ENCODE data around the gene TPM4. TPM values are rescaled to one million over a fixed set of nuclear protein-coding genes. Genes with fewer than 3 reads are reported as not detected.

The TPM4 gene
- total RNA-seq, 1 experiment from 2014 or later = 307 TPM

DNA sequence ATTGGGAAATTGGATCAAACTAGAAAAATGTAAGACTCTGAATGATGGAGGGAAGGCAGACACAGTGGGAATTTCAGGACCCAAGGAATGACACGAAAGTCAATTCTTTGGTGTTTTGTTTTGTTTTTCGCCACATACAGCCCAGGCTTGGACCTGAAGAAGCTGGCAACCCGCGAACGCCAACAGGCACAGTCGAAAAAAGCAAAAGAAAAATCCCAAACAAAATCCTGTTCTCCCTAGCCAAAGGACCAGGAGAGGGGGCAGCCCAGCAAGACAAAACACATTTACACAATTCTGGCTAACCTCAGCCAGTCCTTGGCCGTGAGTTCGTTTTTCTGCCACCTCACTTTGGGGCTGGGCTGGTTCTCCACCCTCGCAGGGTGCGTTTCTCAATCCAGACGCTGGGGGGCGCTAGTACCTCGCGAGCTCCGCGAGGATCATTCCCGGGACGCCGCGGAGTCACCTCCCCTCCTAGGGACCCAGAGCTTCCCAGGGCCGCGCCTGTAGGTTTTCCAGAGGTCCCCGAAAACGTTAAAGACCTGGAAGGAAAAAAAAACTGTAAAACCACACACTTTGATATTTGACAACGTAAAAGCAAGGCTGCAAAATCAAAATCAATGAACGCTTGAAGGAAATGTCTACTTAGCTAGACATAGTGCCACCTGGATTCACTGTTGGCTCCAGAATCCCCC is 34.9 kb upstream of the TPM4 start:
- H3K4me3 ChIP-seq = no peak overlapping the region
- no peak for TF ChIP-seq EZH2 (IDR thresholded peaks at IDR 0.05; ENCODE audit: low read depth)
- TF ChIP-seq, protein P1, sequence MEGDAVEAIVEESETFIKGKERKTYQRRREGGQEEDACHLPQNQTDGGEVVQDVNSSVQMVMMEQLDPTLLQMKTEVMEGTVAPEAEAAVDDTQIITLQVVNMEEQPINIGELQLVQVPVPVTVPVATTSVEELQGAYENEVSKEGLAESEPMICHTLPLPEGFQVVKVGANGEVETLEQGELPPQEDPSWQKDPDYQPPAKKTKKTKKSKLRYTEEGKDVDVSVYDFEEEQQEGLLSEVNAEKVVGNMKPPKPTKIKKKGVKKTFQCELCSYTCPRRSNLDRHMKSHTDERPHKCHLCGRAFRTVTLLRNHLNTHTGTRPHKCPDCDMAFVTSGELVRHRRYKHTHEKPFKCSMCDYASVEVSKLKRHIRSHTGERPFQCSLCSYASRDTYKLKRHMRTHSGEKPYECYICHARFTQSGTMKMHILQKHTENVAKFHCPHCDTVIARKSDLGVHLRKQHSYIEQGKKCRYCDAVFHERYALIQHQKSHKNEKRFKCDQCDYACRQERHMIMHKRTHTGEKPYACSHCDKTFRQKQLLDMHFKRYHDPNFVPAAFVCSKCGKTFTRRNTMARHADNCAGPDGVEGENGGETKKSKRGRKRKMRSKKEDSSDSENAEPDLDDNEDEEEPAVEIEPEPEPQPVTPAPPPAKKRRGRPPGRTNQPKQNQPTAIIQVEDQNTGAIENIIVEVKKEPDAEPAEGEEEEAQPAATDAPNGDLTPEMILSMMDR (conservative IDR thresholded peaks at IDR 0.05) = peak; percentile 100
- peak; percentile 63 to 82 for DNase-seq
- H3K9me2 ChIP-seq (ENCODE audit: insufficient read depth) = no peaks in the 10 kb centered on the region
- BruUV-seq (replicated peaks) = no TSS peak
- peaks cover 4% of the 10 kb centered on the region; the same call in 1 of the 2 replicates for H3K4me1 ChIP-seq (replicated peaks; ENCODE audit: insufficient read depth)
- no peaks in the 10 kb centered on the region for H3K36me3 ChIP-seq (ENCODE audit: low read depth)
- no peak overlapping the region for H3K27ac ChIP-seq
- H4K20me1 ChIP-seq (ENCODE audit: insufficient read depth) = no peaks in the 10 kb centered on the region
- intact Hi-C loops (cut with micrococcal nuclease; ENCODE audit: unreplicated experiment) = loop anchor here (1.0 to 5.0 kb wide), 4 partner anchors 36 to 345 kb away; partner anchors contain the start of genes RAB8A and TPM4
- no peaks in the 10 kb centered on the region for H3K9me3 ChIP-seq (ENCODE audit: insufficient read depth, low read depth)
- ChIA-PET POLR2A (ENCODE audit: unreplicated experiment) (interaction anchor here (0.6 kb wide), 3 partner anchors 22 to 144 kb away, joined by 5 to 28 read pairs (median 14); partner anchors contain the start of gene FAM32A), CTCF (interaction anchor here (0.5 to 1.5 kb wide), 8 partner anchors 16 to 488 kb away, joined by 3 to 10 read pairs (median 4); partner anchors contain the start of gene RAB8A)
- H2AFZ ChIP-seq = peak overlapping the region; percentile 36; the same call in 1 of the 2 replicates
- no peaks in the 10 kb centered on the region for H3F3A ChIP-seq (ENCODE audit: insufficient read depth, low read depth)
- H3K4me2 ChIP-seq = peak overlapping the region; percentile 62
- no peaks in the 10 kb centered on the region for H3K27me3 ChIP-seq (ENCODE audit: insufficient read depth, low read depth)
- H3K79me2 ChIP-seq (ENCODE audit: low read depth) = no peaks in the 10 kb centered on the region

DNA sequence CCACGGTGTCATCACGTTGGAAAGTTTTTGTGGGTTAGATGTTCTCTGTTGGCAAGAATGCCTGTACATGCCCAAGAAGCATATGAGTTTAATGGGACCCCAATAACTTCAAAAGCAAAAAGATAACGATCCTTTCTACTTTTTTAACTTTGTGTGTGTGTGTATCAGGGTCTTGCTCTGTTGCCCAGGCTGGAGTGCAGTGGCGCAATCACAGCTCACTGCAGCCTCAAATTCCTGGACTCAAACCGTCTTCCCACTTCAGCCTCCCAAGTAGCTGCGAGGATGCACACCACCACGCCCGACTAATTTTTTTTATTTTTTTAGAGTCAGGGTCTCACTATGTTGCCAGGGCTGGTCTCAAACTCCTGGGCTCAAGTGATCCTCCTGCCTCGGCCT is 34.3 kb upstream of the TPM4 start:
- TF ChIP-seq, protein P1 (conservative IDR thresholded peaks at IDR 0.05) = no peak
- no peak for TF ChIP-seq EZH2 (IDR thresholded peaks at IDR 0.05; ENCODE audit: low read depth)
- H2AFZ ChIP-seq = peak overlapping the region; percentile 36; the same call in 1 of the 2 replicates

DNA sequence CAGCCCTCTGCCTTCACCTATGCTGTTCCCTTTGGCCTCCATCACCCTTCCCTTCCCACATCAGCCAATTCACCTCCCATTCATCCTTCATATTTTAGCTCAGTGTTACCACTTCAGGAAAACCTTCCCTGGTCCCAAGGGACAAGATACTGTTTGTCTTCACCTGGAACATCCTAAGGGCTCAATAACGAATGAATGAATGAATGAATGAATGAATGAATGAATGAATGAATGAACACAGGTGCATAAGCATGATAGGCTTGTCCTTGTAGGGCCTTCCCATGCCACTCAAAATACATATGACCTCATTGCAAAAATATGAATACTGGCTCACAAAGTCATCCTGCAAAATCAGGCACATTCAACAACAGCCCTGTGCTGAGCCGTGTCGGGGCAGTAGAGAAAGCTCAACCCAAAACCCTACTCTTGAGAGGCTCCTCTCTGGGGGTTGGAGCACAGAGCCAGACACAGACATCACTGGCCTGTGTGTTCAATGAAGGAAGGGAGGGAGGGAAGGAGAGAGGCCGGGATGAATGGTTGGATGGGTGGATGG is 33.7 kb upstream of the TPM4 start:
- no peak overlapping the region for H3K27ac ChIP-seq
- POLR2A ChIA-PET (ENCODE audit: unreplicated experiment) = no interaction called here
- TF ChIP-seq EZH2 (IDR thresholded peaks at IDR 0.05; ENCODE audit: low read depth) = no peak
- TF ChIP-seq, protein P1 (conservative IDR thresholded peaks at IDR 0.05) = no peak
- no peaks in the 10 kb centered on the region for H3K27me3 ChIP-seq (ENCODE audit: insufficient read depth, low read depth)
- intact Hi-C loops (cut with micrococcal nuclease; ENCODE audit: unreplicated experiment) = loop anchor here (5.0 kb wide), 1 partner anchor 35 kb away; the partner anchor contains the start of gene TPM4
- no peaks in the 10 kb centered on the region for H3K36me3 ChIP-seq (ENCODE audit: low read depth)
- BruUV-seq (replicated peaks) = no TSS peak
- H3K9me3 ChIP-seq (ENCODE audit: insufficient read depth, low read depth) = no peaks in the 10 kb centered on the region
- no peaks in the 10 kb centered on the region for H3K9me2 ChIP-seq (ENCODE audit: insufficient read depth)
- no peaks in the 10 kb centered on the region for H3K79me2 ChIP-seq (ENCODE audit: low read depth)
- H2AFZ ChIP-seq = no peak overlapping the region
- H3K4me1 ChIP-seq (replicated peaks; ENCODE audit: insufficient read depth) = peaks cover 4% of the 10 kb centered on the region; the same call in 1 of the 2 replicates
- no peak overlapping the region for H3K4me2 ChIP-seq
- no peaks in the 10 kb centered on the region for H4K20me1 ChIP-seq (ENCODE audit: insufficient read depth)
- CTCF ChIA-PET = interaction anchor here (0.9 to 1.5 kb wide), 2 partner anchors 17 to 233 kb away, joined by 4 read pairs; no protein-coding TSS in a partner anchor
- no peaks in the 10 kb centered on the region; the same call in 1 of the 2 replicates for H3F3A ChIP-seq (ENCODE audit: insufficient read depth, low read depth)
- H3K4me3 ChIP-seq = no peak overlapping the region
- no peak for DNase-seq

More for the DNA sequence above, 34.3 kb upstream of the TPM4 start:
- CTCF ChIA-PET = interaction anchor here (0.5 to 1.5 kb wide), 5 partner anchors 17 to 345 kb away, joined by 3 to 10 read pairs (median 4); partner anchors contain the start of gene RAB8A
- H3K4me3 ChIP-seq = no peak overlapping the region
- no peaks in the 10 kb centered on the region for H3K9me2 ChIP-seq (ENCODE audit: insufficient read depth)
- H3F3A ChIP-seq (ENCODE audit: insufficient read depth, low read depth) = no peaks in the 10 kb centered on the region
- no peaks in the 10 kb centered on the region for H3K27me3 ChIP-seq (ENCODE audit: insufficient read depth, low read depth)
- H4K20me1 ChIP-seq (ENCODE audit: insufficient read depth) = no peaks in the 10 kb centered on the region
- POLR2A ChIA-PET (ENCODE audit: unreplicated experiment) = interaction anchor here (0.6 kb wide), 1 partner anchor 53 kb away, joined by 5 read pairs; no protein-coding TSS in a partner anchor
- intact Hi-C loops (cut with micrococcal nuclease; ENCODE audit: unreplicated experiment) = loop anchor here (1.0 to 5.0 kb wide), 4 partner anchors 35 to 345 kb away; partner anchors contain the start of genes RAB8A and TPM4
- no peak overlapping the region for H3K27ac ChIP-seq
- no peaks in the 10 kb centered on the region for H3K9me3 ChIP-seq (ENCODE audit: insufficient read depth, low read depth)
- no TSS peak for BruUV-seq (replicated peaks)
- H3K4me1 ChIP-seq (replicated peaks; ENCODE audit: insufficient read depth) = peaks cover 4% of the 10 kb centered on the region; the same call in 1 of the 2 replicates
- H3K79me2 ChIP-seq (ENCODE audit: low read depth) = no peaks in the 10 kb centered on the region
- H3K36me3 ChIP-seq (ENCODE audit: low read depth) = no peaks in the 10 kb centered on the region
- peak overlapping the region; percentile 62 for H3K4me2 ChIP-seq
- DNase-seq = no peak

Measured in PC-9 (cell line).